Osteoblast (primary cell): ENCODE measurements around the gene MANBA. TPM values are rescaled to one million over a fixed set of nuclear protein-coding genes. Genes with fewer than 3 reads are reported as not detected.

Source experiments
- DNase-seq: peaks from one replicate; pipeline ENCODE4 v3.0.0; 2011; ENCODE audit warnings: low spot score, mixed read lengths; ENCODE audit not compliant: insufficient read length; ENCODE audit errors: missing footprints
- H2AFZ ChIP-seq: 2 replicates; pipeline ENCODE4 v1.6.0; 2011; ENCODE audit warnings: mild to moderate bottlenecking, low read length
- H3K27ac ChIP-seq: 2 replicates; pipeline ENCODE4 v1.5.1; 2011; ENCODE audit warnings: mild to moderate bottlenecking, low read depth, low read length, moderate library complexity
- H3K27me3 ChIP-seq: 2 replicates; pipeline ENCODE4 v1.6.0; 2012; ENCODE audit warnings: mild to moderate bottlenecking, control low read depth, inconsistent platforms, low read length, moderate library complexity; ENCODE audit not compliant: insufficient read depth
- H3K36me3 ChIP-seq: 2 replicates; pipeline ENCODE4 v1.5.1; 2011; ENCODE audit warnings: mild to moderate bottlenecking, low read length, control low read depth, moderate library complexity; ENCODE audit not compliant: insufficient read depth
- H3K4me1 ChIP-seq: 2 replicates; pipeline ENCODE4 v1.5.1; 2011; ENCODE audit warnings: mild to moderate bottlenecking, low read length, control low read depth, moderate library complexity; ENCODE audit not compliant: insufficient read depth
- H3K4me2 ChIP-seq: 2 replicates; pipeline ENCODE4 v1.6.0; 2011; ENCODE audit warnings: mild to moderate bottlenecking, low read length; ENCODE audit not compliant: insufficient read depth
- H3K4me3 ChIP-seq: fragments of 200-600 bp; sonication (generic); 3 replicates; pipeline ENCODE4 v1.5.1; 2012; ENCODE audit warnings: mild to moderate bottlenecking, low read length, inconsistent platforms; ENCODE audit not compliant: insufficient read depth
- H3K79me2 ChIP-seq: 2 replicates; pipeline ENCODE4 v1.6.0; 2012; ENCODE audit warnings: mild to moderate bottlenecking, low read length, control low read depth, inconsistent platforms; ENCODE audit not compliant: insufficient read depth
- H3K9me3 ChIP-seq: 2 replicates; pipeline ENCODE4 v1.5.1; 2011; ENCODE audit warnings: low read depth, low read length, control low read depth
- H4K20me1 ChIP-seq: 2 replicates; pipeline ENCODE4 v1.6.0; 2012; ENCODE audit warnings: mild to moderate bottlenecking, low read length, control low read depth; ENCODE audit not compliant: insufficient read depth
- CTCF ChIP-seq: IDR thresholded peaks from 2 replicates; pipeline ENCODE4 v1.5.1; 2011; ENCODE audit warnings: mild to moderate bottlenecking, low read depth, low read length, moderate library complexity; ENCODE audit errors: extremely low read depth
- total RNA-seq: library from RNA; depleted of rRNA; stranded (reverse); fragments of >200 nt; gene quantifications from 2 replicates; pipeline ENCODE4 v1.2.3, GENCODE V29; 2012

Gene MANBA
- total RNA-seq, 1 donor = 64.1 TPM

GRCh38 chr4:102633100-102633499 lies 127.7 kb downstream of the MANBA start:
- Histone ChIP-seq H3K27ac (no peak overlapping the region), H3K27me3 (no peaks in the 10 kb centered on the region), H3K4me1 (peaks cover 3% of the 10 kb centered on the region), H3K9me3 (no peaks in the 10 kb centered on the region), H3K79me2 (no peaks in the 10 kb centered on the region), H3K4me3 (no peak overlapping the region), H4K20me1 (no peaks in the 10 kb centered on the region), H2AFZ (no peak overlapping the region), H3K36me3 (no peaks in the 10 kb centered on the region), H3K4me2 (no peak overlapping the region)
- TF ChIP-seq CTCF = no peak
- no peak for DNase-seq

- H3K4me1 ChIP-seq = peaks cover 10% of the 10 kb centered on the region
Observed at GRCh38 chr4:102632241-102633065, 128.3 kb downstream of the MANBA start.

GRCh38 chr4:102631616-102632015 lies 129.2 kb downstream of the MANBA start:
- no peaks in the 10 kb centered on the region for H4K20me1 ChIP-seq
- H3K27ac ChIP-seq = no peak overlapping the region
- no peak overlapping the region for H3K4me3 ChIP-seq
- H3K27me3 ChIP-seq = no peaks in the 10 kb centered on the region
- H3K9me3 ChIP-seq = no peaks in the 10 kb centered on the region
- H3K4me2 ChIP-seq = no peak overlapping the region
- no peak overlapping the region for H2AFZ ChIP-seq
- no peak for DNase-seq
- no peaks in the 10 kb centered on the region for H3K79me2 ChIP-seq
- TF ChIP-seq CTCF = no peak
- H3K4me1 ChIP-seq = peaks cover 13% of the 10 kb centered on the region
- H3K36me3 ChIP-seq = no peaks in the 10 kb centered on the region

More at GRCh38 chr4:102632241-102633065, 128.3 kb downstream of the MANBA start:
- H4K20me1 ChIP-seq = no peaks in the 10 kb centered on the region
- H3K27ac ChIP-seq = no peak overlapping the region
- H3K79me2 ChIP-seq = no peaks in the 10 kb centered on the region
- no peak overlapping the region for H2AFZ ChIP-seq
- no peak for DNase-seq
- no peaks in the 10 kb centered on the region for H3K9me3 ChIP-seq
- no peaks in the 10 kb centered on the region for H3K27me3 ChIP-seq
- H3K36me3 ChIP-seq = no peaks in the 10 kb centered on the region
- H3K4me2 ChIP-seq = no peak overlapping the region
- no peak overlapping the region for H3K4me3 ChIP-seq
- no peak for TF ChIP-seq CTCF

- H3K4me1 ChIP-seq = peaks cover 13% of the 10 kb centered on the region
- no peak for TF ChIP-seq CTCF
- H3K4me2 ChIP-seq = no peak overlapping the region
Observed at GRCh38 chr4:102629673-102630072, 131.1 kb downstream of the MANBA start.

More at GRCh38 chr4:102629673-102630072, 131.1 kb downstream of the MANBA start:
- Histone ChIP-seq H3K27me3 (no peaks in the 10 kb centered on the region), H3K27ac (no peak overlapping the region), H3K9me3 (no peaks in the 10 kb centered on the region), H2AFZ (no peak overlapping the region), H3K79me2 (no peaks in the 10 kb centered on the region), H3K36me3 (no peaks in the 10 kb centered on the region), H4K20me1 (no peaks in the 10 kb centered on the region), H3K4me3 (no peak overlapping the region)
- no peak for DNase-seq
